ENCODE measurements around the gene CRYGA. TPM values are rescaled to one million over a fixed set of nuclear protein-coding genes. Genes with fewer than 3 reads are reported as not detected.
A peak's percentile ranks its signal among the peaks of the same experiment; 100 is the strongest.

CRYGA gene
- total RNA-seq, 1 experiment from 2014 or later = not detected

- no peak for DNase-seq
- Histone ChIP-seq H3K9me3 (replicated peaks) (no peaks in the 10 kb centered on the region), H3K27ac (no peak overlapping the region), H3K36me3 (no peaks in the 10 kb centered on the region), H3K4me3 (no peak overlapping the region), H3K27me3 (no peaks in the 10 kb centered on the region), H3K4me1 (peaks cover 7% of the 10 kb centered on the region)
Observed at GRCh38 chr2:208182835-208183234, 19.4 kb upstream of the CRYGA start.

- no peaks in the 10 kb centered on the region for H3K9me3 ChIP-seq (replicated peaks)
- no peak for DNase-seq
- no peaks in the 10 kb centered on the region for H3K36me3 ChIP-seq
- no peaks in the 10 kb centered on the region for H3K27me3 ChIP-seq
- H3K4me1 ChIP-seq = peaks cover 4% of the 10 kb centered on the region
- no peak overlapping the region for H3K4me3 ChIP-seq
- no peak overlapping the region for H3K27ac ChIP-seq
Observed at GRCh38 chr2:208179028-208179609, 15.7 kb upstream of the CRYGA start.

- H3K9me3 ChIP-seq (replicated peaks) = no peaks in the 10 kb centered on the region
- H3K27me3 ChIP-seq = no peaks in the 10 kb centered on the region
- DNase-seq = peak in 1 of 2 experiments; percentile 18
- no peak overlapping the region for H3K27ac ChIP-seq
- H3K4me1 ChIP-seq = no peaks in the 10 kb centered on the region; the same call in none of the 2 replicates
- H3K4me3 ChIP-seq = no peak overlapping the region
- no peaks in the 10 kb centered on the region for H3K36me3 ChIP-seq
Observed at GRCh38 chr2:208175840-208176153, 12.4 kb upstream of the CRYGA start.

- peak; percentile 68 to 87 for DNase-seq
- H3K27ac ChIP-seq = no peak overlapping the region
- no peak overlapping the region for H3K4me3 ChIP-seq
- no peaks in the 10 kb centered on the region for H3K36me3 ChIP-seq
- no peaks in the 10 kb centered on the region for H3K27me3 ChIP-seq
- H3K9me3 ChIP-seq (replicated peaks) = no peaks in the 10 kb centered on the region
- no peaks in the 10 kb centered on the region; the same call in none of the 2 replicates for H3K4me1 ChIP-seq
Observed at GRCh38 chr2:208175069-208175839, 11.9 kb upstream of the CRYGA start.

GRCh38 chr2:208174144-208174543 lies 10.8 kb upstream of the CRYGA start:
- H3K4me1 ChIP-seq = no peaks in the 10 kb centered on the region; the same call in none of the 2 replicates
- no peaks in the 10 kb centered on the region for H3K27me3 ChIP-seq
- H3K27ac ChIP-seq = no peak overlapping the region
- DNase-seq = no peak
- no peaks in the 10 kb centered on the region for H3K36me3 ChIP-seq
- H3K9me3 ChIP-seq (replicated peaks) = no peaks in the 10 kb centered on the region
- no peak overlapping the region for H3K4me3 ChIP-seq

GRCh38 chr2:208172125-208172524 lies 8.7 kb upstream of the CRYGA start:
- DNase-seq = no peak
- Histone ChIP-seq H3K4me1 (no peaks in the 10 kb centered on the region; the same call in 1 of the 2 replicates), H3K27me3 (no peaks in the 10 kb centered on the region), H3K36me3 (no peaks in the 10 kb centered on the region), H3K4me3 (no peak overlapping the region), H3K27ac (no peak overlapping the region), H3K9me3 (replicated peaks) (no peaks in the 10 kb centered on the region)

GRCh38 chr2:208164951-208165755 lies 1.8 kb upstream of the CRYGA start:
- no peaks in the 10 kb centered on the region for H3K9me3 ChIP-seq (replicated peaks)

GRCh38 chr2:208156439-208156838 lies 7.0 kb downstream of the CRYGA start:
- Histone ChIP-seq H3K9me3 (replicated peaks) (no peaks in the 10 kb centered on the region), H3K4me3 (no peak overlapping the region)

More at GRCh38 chr2:208164951-208165755, 1.8 kb upstream of the CRYGA start:
- no peak overlapping the region for H3K4me3 ChIP-seq
- H3K4me1 ChIP-seq = no peaks in the 10 kb centered on the region
- no peak overlapping the region for H3K27ac ChIP-seq
- no peak for DNase-seq
- H3K36me3 ChIP-seq = no peaks in the 10 kb centered on the region
- H3K27me3 ChIP-seq = no peaks in the 10 kb centered on the region

GRCh38 chr2:208153156-208153555 lies 10.2 kb downstream of the CRYGA start:
- H3K4me3 ChIP-seq = no peak overlapping the region
- no peaks in the 10 kb centered on the region for H3K9me3 ChIP-seq (replicated peaks)
- H3K36me3 ChIP-seq = no peaks in the 10 kb centered on the region
- no peak overlapping the region for H3K27ac ChIP-seq
- H3K27me3 ChIP-seq = no peaks in the 10 kb centered on the region
- no peaks in the 10 kb centered on the region for H3K4me1 ChIP-seq
- no peak for DNase-seq

More at GRCh38 chr2:208156439-208156838, 7.0 kb downstream of the CRYGA start:
- DNase-seq = no peak
- Histone ChIP-seq H3K36me3 (no peaks in the 10 kb centered on the region), H3K4me1 (no peaks in the 10 kb centered on the region), H3K27ac (no peak overlapping the region), H3K27me3 (no peaks in the 10 kb centered on the region)

- DNase-seq = no peak
- Histone ChIP-seq H3K9me3 (replicated peaks) (no peaks in the 10 kb centered on the region), H3K27me3 (no peaks in the 10 kb centered on the region), H3K4me3 (no peak overlapping the region), H3K4me1 (no peaks in the 10 kb centered on the region), H3K36me3 (no peaks in the 10 kb centered on the region), H3K27ac (no peak overlapping the region)
Observed at GRCh38 chr2:208150956-208151355, 12.4 kb downstream of the CRYGA start.

- Histone ChIP-seq H3K27me3 (no peaks in the 10 kb centered on the region), H3K27ac (no peak overlapping the region), H3K4me1 (no peaks in the 10 kb centered on the region), H3K9me3 (replicated peaks) (no peaks in the 10 kb centered on the region), H3K4me3 (no peak overlapping the region), H3K36me3 (no peaks in the 10 kb centered on the region)
- no peak for DNase-seq
Observed at GRCh38 chr2:208150094-208150493, 13.3 kb downstream of the CRYGA start.

- no peak overlapping the region for H3K27ac ChIP-seq
Observed at GRCh38 chr2:208148803-208149202, 14.6 kb downstream of the CRYGA start.

GRCh38 chr2:208147759-208148158 lies 15.6 kb downstream of the CRYGA start:
- H3K4me3 ChIP-seq = no peak overlapping the region
- H3K4me1 ChIP-seq = no peaks in the 10 kb centered on the region
- H3K9me3 ChIP-seq (replicated peaks) = no peaks in the 10 kb centered on the region
- H3K27me3 ChIP-seq = no peaks in the 10 kb centered on the region
- no peak overlapping the region for H3K27ac ChIP-seq
- no peak for DNase-seq
- H3K36me3 ChIP-seq = no peaks in the 10 kb centered on the region

More at GRCh38 chr2:208148803-208149202, 14.6 kb downstream of the CRYGA start:
- DNase-seq = no peak
- Histone ChIP-seq H3K4me3 (no peak overlapping the region), H3K27me3 (no peaks in the 10 kb centered on the region), H3K4me1 (no peaks in the 10 kb centered on the region), H3K36me3 (no peaks in the 10 kb centered on the region), H3K9me3 (replicated peaks) (no peaks in the 10 kb centered on the region)

- Histone ChIP-seq H3K36me3 (no peaks in the 10 kb centered on the region), H3K4me1 (no peaks in the 10 kb centered on the region), H3K27me3 (no peaks in the 10 kb centered on the region), H3K9me3 (replicated peaks) (no peaks in the 10 kb centered on the region), H3K27ac (no peak overlapping the region), H3K4me3 (no peak overlapping the region)
- no peak for DNase-seq
Observed at GRCh38 chr2:208147008-208147407, 16.4 kb downstream of the CRYGA start.

- Histone ChIP-seq H3K27ac (no peak within 1 kb of the TSS), H3K27me3 (no peaks in the 10 kb centered on the region), H3K36me3 (no peaks in the 10 kb centered on the region), H3K4me1 (no peaks in the 10 kb centered on the region), H3K4me3 (no peak within 1 kb of the TSS), H3K9me3 (replicated peaks) (no peaks in the 10 kb centered on the region)
- peak in 1 of 2 experiments; percentile 23 for DNase-seq
Observed at GRCh38 chr2:208146006-208146405, 17.4 kb downstream of the CRYGA start, which contains the start of gene CRYGB. CRYGB (minus strand) TSS chr2:208146158; CDS start chr2:208146120, 38 bp downstream.
